HL-60 (cell line): ENCODE data around the gene WWC1.

Source experiments
- CTCF ChIP-seq: IDR thresholded peaks from one replicate; pipeline ENCODE4 v1.5.1; 2011; ENCODE audit warnings: low read length, control low read depth, inconsistent platforms; ENCODE audit not compliant: insufficient read depth
- GABPA ChIP-seq: IDR thresholded peaks from 2 replicates; pipeline ENCODE4 v1.6.1; 2012; ENCODE audit warnings: low read depth
- POLR2AphosphoS5 ChIP-seq: IDR thresholded peaks from 2 replicates; pipeline ENCODE4 v1.6.1; 2012; ENCODE audit warnings: low read depth
- REST ChIP-seq: IDR thresholded peaks from 2 replicates; pipeline ENCODE4 v1.6.1; 2012; ENCODE audit warnings: low read depth; ENCODE audit not compliant: insufficient replicate concordance

GRCh38 chr5:168313596-168314204, 22.3 kb downstream of the WWC1 start:
- TF ChIP-seq CTCF (no peak), REST (no peak), POLR2AphosphoS5 (no peak), GABPA (no peak)
